IMR-90 (cell line): ENCODE results near the gene EPC2. TPM values are rescaled to one million over a fixed set of nuclear protein-coding genes. Genes with fewer than 3 reads are reported as not detected.
A peak's percentile ranks its signal among the peaks of the same experiment; 100 is the strongest.

ENCODE experiments used
- ATAC-seq: fragments of 200-7000 bp; cut with Tn5 transposase; 2 replicates; pipeline ENCODE4 v1.9.1; 2020; ENCODE audit warnings: low read depth, mild to moderate bottlenecking, moderate library complexity
- BruUV-seq: library from RNA; stranded (reverse); fragments of 400-500 nt; replicated peaks from 2 replicates; lab custom pipeline; 2021; lab: Mats Ljungman, UMichigan
- CTCF ChIA-PET: fragments of 300-600 bp; formaldehyde crosslinking; extraction: SDS; loops from one replicate; lab custom pipeline; 2021; ENCODE audit warnings: antibody characterized with exemption; lab: Yijun Ruan, JAX
- POLR2A ChIA-PET: fragments of 300-600 bp; sonication (Branson Sonifier 250); formaldehyde crosslinking; loops from one replicate; lab custom pipeline; 2022; ENCODE audit warnings: antibody characterized with exemption; ENCODE audit not compliant: unreplicated experiment; lab: Charles Lee
- DNase-seq: peaks from one replicate; pipeline ENCODE4 v3.0.0; 2013
- H2AFZ ChIP-seq: replicated peaks from 2 replicates; pipeline ENCODE3; 2013; ENCODE audit warnings: low read length, mild to moderate bottlenecking; ENCODE audit not compliant: poor library complexity
- H2AK5ac ChIP-seq: 2 replicates; pipeline ENCODE4 v1.6.1; 2013; ENCODE audit warnings: low read depth, low read length, inconsistent platforms
- H2AK9ac ChIP-seq: replicated peaks from 2 replicates; pipeline ENCODE3; 2013; ENCODE audit warnings: mild to moderate bottlenecking, low read depth, low read length, moderate library complexity; ENCODE audit not compliant: poor library complexity
- H2BK120ac ChIP-seq: 2 replicates; pipeline ENCODE4 v1.6.1; 2013; ENCODE audit warnings: low read depth, low read length, inconsistent platforms
- H2BK15ac ChIP-seq: 3 replicates; pipeline ENCODE4 v1.6.1; 2013; ENCODE audit warnings: low read depth, low read length, inconsistent platforms
- H2BK20ac ChIP-seq: 2 replicates; pipeline ENCODE4 v1.6.1; 2013; ENCODE audit warnings: low read depth, mild to moderate bottlenecking, inconsistent platforms, low read length, moderate library complexity
- H2BK5ac ChIP-seq: 2 replicates; pipeline ENCODE4 v1.6.1; 2013; ENCODE audit warnings: mild to moderate bottlenecking, low read depth, low read length, inconsistent platforms; ENCODE audit not compliant: poor library complexity, severe bottlenecking
- H3K14ac ChIP-seq: replicated peaks from 2 replicates; pipeline ENCODE4 v1.6.1; 2013; ENCODE audit warnings: low read depth, low read length, inconsistent platforms
- H3K18ac ChIP-seq: 2 replicates; pipeline ENCODE4 v1.6.1; 2013; ENCODE audit warnings: low read depth, low read length, control low read depth
- H3K23ac ChIP-seq: 2 replicates; pipeline ENCODE4 v1.6.1; 2013; ENCODE audit warnings: low read depth, low read length, inconsistent platforms
- H3K27ac ChIP-seq: 2 replicates; pipeline ENCODE4 v1.5.1; 2013; ENCODE audit warnings: mild to moderate bottlenecking, control low read depth, low read length; ENCODE audit not compliant: insufficient read depth
- H3K27me3 ChIP-seq: 2 replicates; pipeline ENCODE4 v1.6.1; 2013; ENCODE audit warnings: low read length; ENCODE audit not compliant: control insufficient read depth, insufficient read depth
- H3K36me3 ChIP-seq: 2 replicates; pipeline ENCODE4 v1.6.1; 2013; ENCODE audit warnings: low read length, mixed read lengths; ENCODE audit not compliant: control insufficient read depth, insufficient read depth
- H3K4ac ChIP-seq: 2 replicates; pipeline ENCODE4 v1.6.1; 2013; ENCODE audit warnings: low read depth, low read length, inconsistent platforms
- H3K4me1 ChIP-seq: 2 replicates; pipeline ENCODE4 v1.6.1; 2013; ENCODE audit warnings: low read length, mixed read lengths; ENCODE audit not compliant: control insufficient read depth, insufficient read depth
- H3K4me2 ChIP-seq: 2 replicates; pipeline ENCODE4 v1.6.1; 2013; ENCODE audit warnings: low read depth, mild to moderate bottlenecking, control low read depth, low read length, moderate library complexity
- H3K4me3 ChIP-seq: 2 replicates; pipeline ENCODE4 v1.5.1; 2013; ENCODE audit warnings: low read depth, mild to moderate bottlenecking, control low read depth, low read length, moderate library complexity; ENCODE audit not compliant: insufficient read depth
- H3K56ac ChIP-seq: 2 replicates; pipeline ENCODE4 v1.6.1; 2013; ENCODE audit warnings: low read length, inconsistent platforms; ENCODE audit not compliant: insufficient read depth; ENCODE audit errors: extremely low read depth
- H3K79me1 ChIP-seq, 2 experiments: 2 replicates each; pipeline ENCODE4 v1.6.1; 2013; ENCODE audit warnings: low read length in 2 of 2, inconsistent platforms in 1 of 2, low read depth in 1 of 2
- H3K9ac ChIP-seq: 2 replicates; pipeline ENCODE4 v1.6.1; 2013; ENCODE audit warnings: low read depth, low read length, control low read depth
- H3K9me1 ChIP-seq: 2 replicates; pipeline ENCODE4 v1.6.1; 2013; ENCODE audit warnings: low read length, inconsistent platforms; ENCODE audit not compliant: insufficient read depth
- H3K9me3 ChIP-seq: 2 replicates; pipeline ENCODE4 v1.6.1; 2013; ENCODE audit warnings: low read length; ENCODE audit not compliant: control insufficient read depth, insufficient read depth
- H4K20me1 ChIP-seq: 2 replicates; pipeline ENCODE4 v1.6.1; 2013; ENCODE audit warnings: low read length, inconsistent platforms; ENCODE audit not compliant: insufficient read depth
- H4K5ac ChIP-seq: 2 replicates; pipeline ENCODE4 v1.6.1; 2013; ENCODE audit warnings: mild to moderate bottlenecking, low read depth, low read length, control low read depth
- H4K8ac ChIP-seq, 2 experiments: 2 replicates each; pipeline ENCODE4 v1.6.1; 2013; ENCODE audit warnings: low read depth in 2 of 2, low read length in 2 of 2, control low read depth in 1 of 2, inconsistent platforms in 1 of 2
- H4K91ac ChIP-seq: 2 replicates; pipeline ENCODE4 v1.6.1; 2013; ENCODE audit warnings: low read depth, low read length, inconsistent platforms; ENCODE audit not compliant: insufficient read depth
- BHLHE40 ChIP-seq: fragments of 150-350 bp; IDR thresholded peaks from 2 replicates; pipeline ENCODE4 v1.6.1; 2016; ENCODE audit warnings: mild to moderate bottlenecking, low read depth, low read length
- CEBPB ChIP-seq: IDR thresholded peaks from 2 replicates; pipeline ENCODE4 v1.6.1; 2012; ENCODE audit warnings: low read depth, low read length, improper control_type of control experiment
- NFE2L2 ChIP-seq: fragments of 150-350 bp; IDR thresholded peaks from 2 replicates; pipeline ENCODE4 v1.6.1; 2016; ENCODE audit warnings: low read depth, mild to moderate bottlenecking, low read length
- SMC3 ChIP-seq: fragments of 150-350 bp; IDR thresholded peaks from 2 replicates; pipeline ENCODE4 v1.6.1; 2016; ENCODE audit warnings: low read depth, mild to moderate bottlenecking, antibody characterized with exemption, low read length, moderate library complexity
- WGBS, 2 experiments: methylation state at CpG; one replicate each; pipeline versions ENCODE4 v1.1.5 to v1.1.7; 2013; ENCODE audit warnings: missing lambda C conversion rate in 2 of 2; ENCODE audit not compliant: insufficient read length in 1 of 2; ENCODE audit errors: extremely low coverage in 2 of 2; 5-methylcytosine and 5-hydroxymethylcytosine counted together
- dilution Hi-C: fragments of 300-500 bp; cut with HindIII; formaldehyde crosslinking; loops from one replicate; pipeline ENCODE4 v1.14.3; 2018; ENCODE audit warnings: low sequenced_read_pairs; ENCODE audit not compliant: unreplicated experiment
- in situ Hi-C: fragments of 300-500 bp; cut with MboI; formaldehyde crosslinking; loops from 3 replicates; pipeline ENCODE4 v1.14.3; 2019; ENCODE audit warnings: low sequenced_read_pairs, inconsistent platforms, mixed read lengths
- intact Hi-C: fragments of 100-400 bp; cut with micrococcal nuclease; formaldehyde crosslinking; loops from 2 replicates; pipeline ENCODE4 v1.10.0; 2022
- polyA plus RNA-seq, 3 experiments: library from polyadenylated mRNA; depleted of rRNA; stranded (reverse); fragments of >200 nt; gene quantifications; 2 replicates each; pipeline ENCODE4 v1.2.3, GENCODE V29; 2012; ENCODE audit warnings: low replicate concordance in 1 of 3
- total RNA-seq: library from RNA; depleted of rRNA; stranded (reverse); fragments of >200 nt; gene quantifications from 2 replicates; pipeline ENCODE4 v1.2.3, GENCODE V29; 2012

Gene EPC2
- total and polyA plus RNA-seq, 2 of the 4 experiments (the other 2 are of a cell fraction): 10.6 to 22.6 TPM

DNA sequence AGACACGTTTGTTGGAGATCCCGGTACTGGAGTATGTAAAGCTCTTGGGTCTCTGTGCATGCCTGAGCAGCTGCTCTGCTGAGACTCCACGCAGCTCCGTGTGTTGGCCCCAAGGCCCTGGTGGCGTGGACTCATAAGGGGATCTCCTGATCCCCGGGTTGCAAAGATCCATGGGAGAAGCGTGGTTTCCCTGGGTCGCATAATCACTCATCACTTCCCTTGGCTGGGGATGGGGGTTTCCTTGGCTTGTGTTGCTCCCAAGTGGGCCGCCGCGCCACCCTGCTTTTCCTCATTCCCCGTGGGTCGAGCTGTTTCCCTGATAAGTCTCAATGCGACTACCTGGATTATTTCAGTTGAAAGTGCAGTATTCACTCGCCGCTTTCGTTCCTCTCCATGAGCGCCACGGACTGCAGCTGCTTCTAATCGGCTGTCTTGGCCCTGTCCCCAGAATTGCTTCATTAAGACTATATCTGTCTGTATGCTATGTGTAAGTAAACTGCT is 76.0 kb downstream of the EPC2 start:
- H2AK9ac ChIP-seq: no peak overlapping the region
- dilution Hi-C loops (no loop called here), in situ Hi-C loops (no loop called here), intact Hi-C loops (loop anchor here (5.0 kb wide), 1 partner anchor 37 kb away; no protein-coding TSS in a partner anchor)
- no peak for TF ChIP-seq SMC3
- TF ChIP-seq BHLHE40: no peak
- no peak for TF ChIP-seq NFE2L2
- TF ChIP-seq CEBPB: peak; percentile 45
- no peak overlapping the region for H2BK15ac ChIP-seq
- no peak overlapping the region for H4K5ac ChIP-seq
- ChIA-PET CTCF (interaction anchor here (0.6 to 1.4 kb wide), 2 partner anchors 12 to 1123 kb away, joined by 3 read pairs; no protein-coding TSS in a partner anchor), POLR2A (no interaction called here)
- H3K18ac ChIP-seq: no peak overlapping the region
- H3K4me1 ChIP-seq: peaks cover 11% of the 10 kb centered on the region
- peak overlapping the region; percentile 65 for H3K4me2 ChIP-seq
- peaks cover 14% of the 10 kb centered on the region; the same call in 1 of the 2 replicates for H3K9me1 ChIP-seq
- ATAC-seq (peak; percentile 75), DNase-seq (peak; percentile 57)
- peaks cover 1% of the 10 kb centered on the region; the same call in 1 of the 2 replicates for H3K36me3 ChIP-seq
- no peak overlapping the region for H4K8ac ChIP-seq
- no peak overlapping the region for H2AFZ ChIP-seq
- H2BK120ac ChIP-seq: no peak overlapping the region
- H4K20me1 ChIP-seq: peaks cover 55% of the 10 kb centered on the region
- no peak overlapping the region for H2BK5ac ChIP-seq
- WGBS, 2 experiments: 68% methylated on average over 12 of the region's 20 CpGs; no CpG with 5 or more reads in 1 of the 2 experiments
- H3K56ac ChIP-seq: no peak overlapping the region
- H3K27me3 ChIP-seq: no peaks in the 10 kb centered on the region
- H3K9me3 ChIP-seq: no peaks in the 10 kb centered on the region
- no peak overlapping the region for H4K91ac ChIP-seq
- no peak overlapping the region for H2AK5ac ChIP-seq
- H3K9ac ChIP-seq: no peak overlapping the region
- H3K14ac ChIP-seq: 0 out of 2 replicates have a peak overlapping the region, but pooled peaks have one; percentile 15
- no peak overlapping the region for H2BK20ac ChIP-seq
- no peak overlapping the region for H3K4ac ChIP-seq
- BruUV-seq: no TSS peak
- H3K23ac ChIP-seq: no peak overlapping the region
- H3K27ac ChIP-seq: no peak overlapping the region
- H3K79me1 ChIP-seq: peaks cover 24 to 55% of the 10 kb centered on the region in 2 experiments
- no peak overlapping the region for H3K4me3 ChIP-seq
